ENCODE measurements around the gene TIMM17B.

TIMM17B gene

GRCh38 chrX:48897625-48898306 is at the start of gene TIMM17B, which contains the start of gene PQBP1:
TIMM17B (minus strand) TSS chrX:48897768; CDS start chrX:48897749, 19 bp downstream.
PQBP1 (plus strand) TSS chrX:48897930; CDS start chrX:48898510, 580 bp downstream.
- DNase-seq = peak; percentile 93

- DNase-seq = peak; percentile 16
These were observed 48.2 kb upstream of the TIMM17B start for GRCh38 chrX:48945517-48946348.

- no peak for DNase-seq
These were observed 45.3 kb upstream of the TIMM17B start for GRCh38 chrX:48942895-48943294.

GRCh38 chrX:48940404-48940955 is 42.9 kb upstream of the TIMM17B start:
- DNase-seq = no peak

- no peak for DNase-seq
These were observed 42.1 kb upstream of the TIMM17B start for GRCh38 chrX:48939524-48940228.

- DNase-seq = no peak
These were observed 41.3 kb upstream of the TIMM17B start for GRCh38 chrX:48938721-48939425.

- no peak for DNase-seq
These were observed 39.7 kb upstream of the TIMM17B start for GRCh38 chrX:48937054-48937907.

- DNase-seq = no peak
These were observed 39.0 kb upstream of the TIMM17B start for GRCh38 chrX:48936429-48937053.

GRCh38 chrX:48935301-48935670 is 37.7 kb upstream of the TIMM17B start:
- DNase-seq = no peak

- no peak for DNase-seq
These were observed 37.2 kb upstream of the TIMM17B start for GRCh38 chrX:48934581-48935300.

- no peak for DNase-seq
These were observed 36.2 kb upstream of the TIMM17B start for GRCh38 chrX:48933757-48934156.

- no peak for DNase-seq
These were observed 30.3 kb upstream of the TIMM17B start for GRCh38 chrX:48927736-48928382.

GRCh38 chrX:48927123-48927522 is 29.6 kb upstream of the TIMM17B start:
- no peak for DNase-seq

GRCh38 chrX:48924270-48924669 is 26.7 kb upstream of the TIMM17B start:
- no peak for DNase-seq

GRCh38 chrX:48923771-48924170 is 26.2 kb upstream of the TIMM17B start:
- no peak for DNase-seq

GRCh38 chrX:48920718-48921104 is 23.1 kb upstream of the TIMM17B start:
- no peak for DNase-seq

- no peak for DNase-seq
These were observed 22.6 kb upstream of the TIMM17B start for GRCh38 chrX:48919947-48920717.

- no peak for DNase-seq
These were observed 21.8 kb upstream of the TIMM17B start for GRCh38 chrX:48919360-48919841.
